Measurements from ENCODE around the gene PPP1R9A. TPM values are rescaled to one million over a fixed set of nuclear protein-coding genes. Genes with fewer than 3 reads are reported as not detected.
A peak's percentile ranks its signal among the peaks of the same experiment; 100 is the strongest.

PPP1R9A gene
- total and polyA plus RNA-seq, 8 donors: 4.7 to 32.4 (median 16.8) TPM

GRCh38 chr7:95056107-95056739, 148.8 kb downstream of the PPP1R9A start:
- 24 to 28% methylated on average over 1 of the region's 1 CpG for WGBS, 2 donors

GRCh38 chr7:95056901-95057300, 149.5 kb downstream of the PPP1R9A start:
- intact Hi-C loops (cut with DNase I): no loop called here
- H3K9me3 ChIP-seq: no peaks in the 10 kb centered on the region
- H3K27ac ChIP-seq: no peak overlapping the region
- DNase-seq: no peak
- no peak overlapping the region for H3K4me3 ChIP-seq
- TF ChIP-seq CTCF (IDR thresholded peaks at IDR 0.05): no peak
- H3K36me3 ChIP-seq: no peaks in the 10 kb centered on the region
- ATAC-seq: no peak
- H3K27me3 ChIP-seq: no peaks in the 10 kb centered on the region
- H3K4me1 ChIP-seq: peaks cover 0 to 3% (median 0%) of the 10 kb centered on the region in 3 donors
- FAIRE-seq: no peak

More at GRCh38 chr7:95056107-95056739, 148.8 kb downstream of the PPP1R9A start:
- intact Hi-C loops (cut with DNase I): no loop called here
- Histone ChIP-seq H3K9me3 (no peaks in the 10 kb centered on the region), H3K27me3 (no peaks in the 10 kb centered on the region), H3K36me3 (no peaks in the 10 kb centered on the region), H3K4me3 (no peak overlapping the region), H3K27ac (no peak overlapping the region), H3K4me1 (peaks cover 0 to 3% (median 0%) of the 10 kb centered on the region in 3 donors)
- ATAC-seq (no peak), FAIRE-seq (no peak), DNase-seq (no peak)
- no peak for TF ChIP-seq CTCF (IDR thresholded peaks at IDR 0.05)

- no peaks in the 10 kb centered on the region for H3K27me3 ChIP-seq
- H3K4me3 ChIP-seq: no peak overlapping the region
- H3K9me3 ChIP-seq: no peaks in the 10 kb centered on the region
- H3K36me3 ChIP-seq: no peaks in the 10 kb centered on the region
- DNase-seq: no peak
- intact Hi-C loops (cut with DNase I): no loop called here
- WGBS, 2 donors: 77 to 87% methylated on average over 4 of the region's 4 CpGs
- peaks cover 0 to 3% (median 0%) of the 10 kb centered on the region in 3 donors for H3K4me1 ChIP-seq
- no peak for FAIRE-seq
- H3K27ac ChIP-seq: no peak overlapping the region
- ATAC-seq: no peak
- no peak for TF ChIP-seq CTCF (IDR thresholded peaks at IDR 0.05)
Observed at GRCh38 chr7:95059842-95060313, 152.5 kb downstream of the PPP1R9A start.

GRCh38 chr7:95062901-95063300, 155.5 kb downstream of the PPP1R9A start:
- no peak for TF ChIP-seq CTCF (IDR thresholded peaks at IDR 0.05)
- FAIRE-seq: no peak

GRCh38 chr7:95066737-95067530, 159.5 kb downstream of the PPP1R9A start:
- Histone ChIP-seq H3K27me3 (no peaks in the 10 kb centered on the region), H3K9me3 (no peaks in the 10 kb centered on the region), H3K4me1 (peaks cover 0 to 5% (median 0%) of the 10 kb centered on the region in 3 donors), H3K36me3 (no peaks in the 10 kb centered on the region), H3K27ac (no peak overlapping the region), H3K4me3 (no peak overlapping the region)
- FAIRE-seq (no peak), ATAC-seq (peak in 2 of 4 donors; percentile 57 to 60), DNase-seq (no peak)
- no peak for TF ChIP-seq CTCF (IDR thresholded peaks at IDR 0.05)
- WGBS, 2 donors: 81 to 90% methylated on average over 6 of the region's 6 CpGs
- intact Hi-C loops (cut with DNase I): no loop called here

More at GRCh38 chr7:95062901-95063300, 155.5 kb downstream of the PPP1R9A start:
- Histone ChIP-seq H3K27ac (no peak overlapping the region), H3K4me3 (no peak overlapping the region), H3K27me3 (no peaks in the 10 kb centered on the region), H3K36me3 (no peaks in the 10 kb centered on the region), H3K9me3 (no peaks in the 10 kb centered on the region), H3K4me1 (no peaks in the 10 kb centered on the region)
- intact Hi-C loops (cut with DNase I): no loop called here
- ATAC-seq: no peak
- DNase-seq: no peak

Measured in pancreas (tissue), 10 donors.